CD4-positive, alpha-beta T cell treated with Interleukin-6 for 4 hours (primary cell): ENCODE results near the gene RPUSD3.

Experiments
- DNase-seq: peaks from one replicate; pipeline ENCODE4 v3.0.0-alpha.2; 2020; ENCODE audit warnings: mixed read lengths

Gene RPUSD3

GRCh38 chr3:9828801-9829755, 14.7 kb downstream of the RPUSD3 start:
- no peak for DNase-seq

GRCh38 chr3:9826815-9827573, 16.8 kb downstream of the RPUSD3 start:
- peak; percentile 19 for DNase-seq

GRCh38 chr3:9825451-9826040, 18.3 kb downstream of the RPUSD3 start:
- DNase-seq = no peak

DNA sequence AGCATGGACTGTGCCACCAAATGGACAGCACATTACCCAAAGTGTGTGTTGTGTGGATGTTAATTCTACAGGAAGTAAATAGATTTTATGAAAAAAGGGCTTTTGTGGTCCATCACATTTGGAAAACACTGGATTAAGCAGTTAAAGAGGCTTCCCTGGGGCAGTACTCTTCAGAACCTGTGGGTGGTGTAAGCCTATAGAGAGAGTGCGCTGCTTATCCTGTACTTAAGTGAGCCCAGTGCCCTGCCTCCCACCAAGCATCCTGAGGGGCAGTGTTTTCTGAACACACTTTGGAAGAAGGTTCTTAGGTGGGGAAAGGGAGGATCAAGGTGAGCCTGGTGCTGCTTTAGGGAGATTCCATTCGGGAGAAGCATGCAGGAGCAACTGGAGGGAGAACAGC, 22.9 kb downstream of the RPUSD3 start:
- no peak for DNase-seq

GRCh38 chr3:9820543-9820942, 23.3 kb downstream of the RPUSD3 start:
- no peak for DNase-seq

GRCh38 chr3:9818666-9819335, 25.0 kb downstream of the RPUSD3 start:
- DNase-seq = no peak

DNA sequence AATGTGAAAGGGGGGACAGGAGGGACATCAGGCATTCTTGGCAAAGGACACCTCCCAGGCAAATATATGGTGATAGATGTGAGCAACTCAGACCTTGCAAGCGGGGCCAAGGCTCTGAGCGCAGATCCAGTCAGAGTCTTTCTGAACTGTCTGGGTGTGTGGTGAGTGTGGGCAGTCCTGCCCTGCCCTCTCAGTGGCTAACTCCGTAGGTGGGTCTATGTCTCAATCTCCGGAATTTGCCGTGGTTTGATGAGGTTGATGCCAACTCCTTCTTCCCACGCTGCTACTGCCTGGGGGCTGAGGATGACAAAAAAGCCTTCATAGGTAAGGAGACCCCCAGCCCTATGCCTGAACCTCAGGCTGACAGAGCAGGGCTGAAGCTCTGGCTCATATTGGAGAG, 26.4 kb downstream of the RPUSD3 start:
- no peak for DNase-seq

DNA sequence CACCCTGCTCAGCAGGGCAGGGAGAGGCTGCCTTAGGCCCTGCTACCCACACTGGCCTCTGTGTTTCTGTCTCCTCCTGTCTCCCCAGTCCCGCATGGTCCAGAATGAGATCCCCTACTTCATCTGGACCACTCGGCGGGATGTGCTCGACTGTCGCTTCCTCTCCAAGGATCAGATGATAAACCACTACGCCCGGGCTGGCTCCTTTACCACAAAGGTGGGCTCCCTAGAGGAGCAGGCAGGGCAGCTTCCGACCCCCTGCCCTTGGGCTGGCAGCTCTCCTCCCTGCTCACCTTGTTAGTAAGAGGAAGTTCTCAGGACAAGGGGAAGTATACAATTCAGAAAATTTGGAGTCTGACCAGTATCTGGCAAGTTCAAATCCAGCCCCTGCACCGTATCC, 27.8 kb downstream of the RPUSD3 start:
- DNase-seq = no peak

DNA sequence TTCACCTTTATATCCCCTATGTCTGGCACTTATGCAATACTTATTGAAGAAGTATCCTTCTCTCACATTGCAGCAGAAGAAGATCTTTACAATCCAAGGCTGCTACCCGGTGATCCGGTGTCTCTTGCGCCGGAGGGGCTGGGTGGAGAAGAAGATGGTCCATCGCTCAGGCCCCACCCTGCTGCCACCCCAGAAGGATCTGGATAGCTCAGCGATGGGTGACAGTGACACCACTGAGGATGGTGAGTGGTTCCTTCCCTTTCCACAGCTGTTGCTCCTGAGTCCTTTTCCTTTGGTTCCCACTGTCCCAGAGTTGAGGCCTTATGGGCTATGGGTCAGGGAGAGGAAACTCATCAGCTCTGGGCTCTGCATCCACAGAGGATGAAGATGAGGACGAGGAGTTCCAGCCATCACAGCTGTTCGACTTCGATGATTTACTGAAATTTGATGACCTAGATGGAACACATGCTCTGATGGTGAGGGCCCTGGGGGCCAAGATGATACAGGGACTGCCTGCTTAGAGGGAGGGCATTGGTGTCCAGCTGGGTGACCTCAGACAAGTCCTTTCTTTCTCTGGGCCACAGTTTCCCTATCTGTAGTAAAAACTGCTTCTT, 30.8 kb downstream of the RPUSD3 start:
- DNase-seq = no peak

DNA sequence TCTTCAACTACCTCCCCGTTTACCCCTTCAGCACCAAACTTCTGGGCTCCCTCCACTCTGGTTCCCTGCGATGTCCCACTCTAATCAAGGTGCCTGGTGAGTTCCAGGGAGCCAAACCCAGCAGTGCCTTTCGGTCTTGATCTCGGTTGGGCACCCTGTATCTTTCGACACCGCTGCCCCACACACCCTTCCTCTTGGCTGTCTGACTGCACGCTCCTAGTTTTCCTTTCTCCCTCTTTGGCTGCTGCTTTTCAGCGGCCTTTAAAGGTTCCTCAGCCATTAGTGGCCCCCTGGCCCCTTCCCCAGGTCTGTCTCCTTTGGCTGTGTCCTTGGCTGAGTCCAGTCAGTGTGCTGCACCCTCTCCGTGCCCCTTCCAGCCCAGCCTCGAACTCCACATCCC, 33.0 kb downstream of the RPUSD3 start:
- DNase-seq = no peak

DNA sequence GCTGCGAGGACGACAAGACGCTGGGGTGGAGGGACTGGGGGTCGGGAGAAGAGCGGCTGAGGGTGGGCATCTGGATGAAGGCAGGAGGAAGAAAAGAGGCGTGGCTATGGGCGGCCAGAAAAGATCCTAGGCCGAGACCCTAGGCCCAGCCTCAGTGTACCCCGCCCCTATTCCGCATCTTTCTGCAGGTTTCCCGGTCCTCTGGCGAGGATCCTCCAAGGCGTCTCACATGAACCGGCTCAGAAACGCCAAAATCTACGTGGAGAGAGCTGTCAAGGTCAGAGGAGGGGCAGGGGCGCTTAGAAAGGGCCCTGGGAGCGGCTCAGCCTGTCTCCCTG, 33.4 kb downstream of the RPUSD3 start:
- no peak for DNase-seq

- DNase-seq = peak; percentile 57
Measured at GRCh38 chr3:9809615-9810432, 34.0 kb downstream of the RPUSD3 start, which contains the start of gene TTLL3. TSS of gene TTLL3 (plus strand) at chr3:9810262. CDS start at chr3:9810662, 400 bp downstream.

DNA sequence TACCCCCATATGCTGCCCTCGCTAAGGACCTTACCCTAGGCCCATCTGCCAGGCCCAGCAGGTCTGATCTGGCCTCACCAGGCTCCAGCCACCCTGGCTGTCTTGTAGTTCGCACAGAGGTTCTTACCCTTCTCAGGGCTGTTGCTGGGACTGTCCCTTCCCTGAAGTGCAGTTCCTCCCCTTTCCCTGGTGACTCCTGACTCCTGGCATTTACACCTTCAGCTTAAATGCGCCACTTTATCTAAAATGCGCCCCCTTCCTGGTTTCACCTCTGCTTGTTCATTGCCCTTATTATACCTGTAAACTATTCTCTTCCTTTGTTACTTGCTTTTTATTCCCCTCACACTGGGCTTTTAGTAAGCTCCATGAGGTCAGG, 34.6 kb downstream of the RPUSD3 start:
- DNase-seq = peak; percentile 16

DNA sequence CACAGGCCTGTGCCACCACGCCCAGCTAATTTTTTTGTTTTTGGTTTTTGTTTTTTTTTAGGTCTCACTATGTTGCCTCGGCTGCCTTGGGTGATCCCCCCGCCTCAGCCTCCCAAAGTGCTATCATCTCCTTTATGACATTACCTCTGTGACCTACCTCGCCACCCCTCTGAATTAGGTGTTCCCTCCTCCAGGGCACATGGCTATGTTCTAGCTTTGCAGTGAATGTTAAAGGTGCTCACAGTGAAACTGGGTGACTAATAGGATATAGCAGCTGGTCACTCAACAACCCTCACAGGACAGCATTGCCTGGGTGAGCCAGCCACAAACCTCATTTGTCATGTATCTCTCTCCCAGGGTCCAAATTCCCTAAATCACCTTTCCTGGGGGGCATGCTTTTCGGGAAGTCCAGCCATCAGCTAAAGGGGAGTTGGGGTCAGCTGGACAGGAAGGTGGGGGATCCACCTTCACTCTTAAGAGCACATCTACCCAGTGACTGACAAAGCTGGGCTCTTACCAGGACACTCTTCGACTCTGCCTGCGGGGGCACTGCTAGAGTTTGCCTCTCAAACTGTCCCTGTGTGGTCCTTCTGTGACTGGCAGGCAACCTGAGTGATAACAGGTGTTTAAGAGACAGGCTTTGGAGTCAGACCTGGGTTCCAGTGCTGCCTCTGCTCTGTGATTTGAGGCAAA, 35.3 kb downstream of the RPUSD3 start:
- DNase-seq = peak; percentile 64

DNA sequence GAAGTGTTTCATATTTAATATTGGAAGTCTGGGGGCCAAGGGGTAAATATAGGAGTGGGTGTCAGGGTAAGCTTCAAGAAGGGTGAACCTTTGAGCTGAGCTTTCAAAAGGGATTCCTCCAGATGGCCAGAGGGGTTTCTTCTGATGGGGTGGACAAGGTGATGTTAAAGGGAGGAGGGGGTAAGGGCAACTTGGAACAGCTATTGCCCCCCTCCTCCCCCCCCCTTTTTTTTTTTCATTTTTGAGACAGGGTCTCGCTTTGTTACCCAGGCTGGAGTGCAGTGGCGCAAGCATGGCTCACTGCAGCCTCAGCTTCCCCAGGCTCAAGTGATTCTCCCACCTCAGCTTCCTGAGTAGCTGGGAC, 35.8 kb downstream of the RPUSD3 start:
- no peak for DNase-seq

GRCh38 chr3:9806688-9807589, 36.9 kb downstream of the RPUSD3 start:
- no peak for DNase-seq

DNA sequence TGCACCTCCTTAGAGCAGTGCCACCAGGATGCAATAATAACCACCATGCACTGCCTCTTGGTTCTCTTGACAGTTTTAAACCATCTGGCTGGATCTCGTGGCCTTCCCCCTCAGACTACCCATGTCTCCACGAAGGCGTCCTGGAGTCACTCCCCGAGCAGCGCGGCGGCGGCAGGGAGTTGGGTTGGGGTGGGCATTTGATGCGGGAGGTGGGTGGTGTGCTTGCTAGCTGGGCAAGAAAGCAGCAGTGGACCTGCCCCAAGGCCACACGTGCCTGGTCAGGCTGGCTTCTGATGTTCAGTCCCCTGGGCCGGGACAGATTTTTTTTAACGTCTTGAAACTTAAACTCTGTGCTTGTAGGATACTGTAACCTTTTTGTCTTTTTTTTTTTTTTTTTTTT, 37.7 kb downstream of the RPUSD3 start:
- DNase-seq = no peak

- DNase-seq = no peak
Measured at GRCh38 chr3:9804996-9805395, 38.8 kb downstream of the RPUSD3 start.

- DNase-seq = no peak
Measured at GRCh38 chr3:9803494-9803893, 40.3 kb downstream of the RPUSD3 start.

GRCh38 chr3:9800529-9800928, 43.3 kb downstream of the RPUSD3 start:
- no peak for DNase-seq
